GM12878 (cell line): ENCODE measurements around the gene MCTP2. TPM values are rescaled to one million over a fixed set of nuclear protein-coding genes. Genes with fewer than 3 reads are reported as not detected.

Experiments used
- ATAC-seq: fragments of 200-7000 bp; cut with Tn5 transposase; 3 replicates; pipeline ENCODE4 v1.9.1; 2020; ENCODE audit warnings: mild to moderate bottlenecking, moderate library complexity
- BruUV-seq: library from RNA; stranded (reverse); fragments of 400-500 nt; replicated peaks from 2 replicates; lab custom pipeline; 2021; lab: Mats Ljungman, UMichigan
- CTCF ChIA-PET: fragments of 300-600 bp; sonication (Branson Sonifier 250); formaldehyde crosslinking; extraction: SDS; loops from one replicate; lab custom pipeline; 2021; ENCODE audit warnings: inconsistent platforms; lab: Yijun Ruan, JAX
- POLR2A ChIA-PET: fragments of 350-600 bp; formaldehyde crosslinking; extraction: SDS; loops from one replicate; lab custom pipeline; 2021; ENCODE audit warnings: inconsistent platforms; lab: Charles Lee
- RAD21 ChIA-PET: fragments of 300-600 bp; sonication (Branson Sonifier 250); formaldehyde crosslinking; loops from one replicate; lab custom pipeline; 2023; ENCODE audit warnings: antibody characterized with exemption; ENCODE audit not compliant: unreplicated experiment; lab: Charles Lee
- SMC1A ChIA-PET: fragments of 300-600 bp; sonication (Branson Sonifier 250); formaldehyde crosslinking; loops from one replicate; lab custom pipeline; 2023; ENCODE audit not compliant: unreplicated experiment, uncharacterized antibody; lab: Charles Lee
- DNase-seq: peaks from one replicate; pipeline ENCODE4 v3.0.0-alpha.2; 2011; ENCODE audit warnings: low read depth, low spot score
- FAIRE-seq: peaks from 3 replicates; lab custom pipeline; 2011; peaks lifted over from hg19 to GRCh38; lab: Jason Lieb, UNC
- H2AFZ ChIP-seq: 2 replicates; pipeline ENCODE4 v1.6.0; 2011; ENCODE audit warnings: low read depth, low read length, control low read depth; ENCODE audit not compliant: control insufficient read depth
- H3K27ac ChIP-seq: 2 replicates; pipeline ENCODE4 v1.5.1; 2011; ENCODE audit warnings: control low read depth; ENCODE audit not compliant: control insufficient read depth, insufficient read depth
- H3K27me3 ChIP-seq, 2 experiments: replicated peaks in 1 of 2; 2 replicates each; pipeline versions ENCODE4 v1.6.0 to v1.6.1; 2011; ENCODE audit warnings: low read length in 1 of 2; ENCODE audit not compliant: control insufficient read depth in 2 of 2, insufficient read depth in 2 of 2
- H3K36me3 ChIP-seq, 2 experiments: 2 replicates each; pipeline ENCODE4 v1.5.1; 2011; ENCODE audit warnings: low read length in 1 of 2; ENCODE audit not compliant: control insufficient read depth in 2 of 2, insufficient read depth in 2 of 2
- H3K4me1 ChIP-seq: 2 replicates; pipeline ENCODE4 v1.6.1; 2011; ENCODE audit warnings: mild to moderate bottlenecking, low read length, moderate library complexity, mixed read lengths; ENCODE audit not compliant: control insufficient read depth, insufficient read depth
- H3K4me2 ChIP-seq: 2 replicates; pipeline ENCODE4 v1.6.0; 2011; ENCODE audit warnings: control low read depth; ENCODE audit not compliant: control insufficient read depth, insufficient read depth
- H3K4me3 ChIP-seq: fragments of 200-600 bp; sonication (generic); 2 replicates; pipeline ENCODE4 v1.5.1; 2016
- H3K79me2 ChIP-seq: 2 replicates; pipeline ENCODE4 v1.6.0; 2011; ENCODE audit warnings: low read length; ENCODE audit not compliant: control insufficient read depth, insufficient read depth
- H3K9ac ChIP-seq: 2 replicates; pipeline ENCODE4 v1.8.0; 2011; ENCODE audit warnings: low read length, control low read depth, mixed read lengths; ENCODE audit not compliant: control insufficient read depth, insufficient read depth
- H3K9me3 ChIP-seq: replicated peaks from 3 replicates; pipeline ENCODE4 v1.5.1; 2011; ENCODE audit warnings: mild to moderate bottlenecking, low read length; ENCODE audit not compliant: control insufficient read depth, insufficient read depth
- H4K20me1 ChIP-seq: 2 replicates; pipeline ENCODE4 v1.6.0; 2011; ENCODE audit not compliant: control insufficient read depth, insufficient read depth
- ASH2L ChIP-seq: fragments of 300-600, 200-600 bp; sonication (generic); IDR thresholded peaks from 2 replicates; pipeline ENCODE4 v1.6.1; 2017; ENCODE audit warnings: low read depth, mild to moderate bottlenecking, borderline replicate concordance
- CHD4 ChIP-seq: fragments of 200-600 bp; sonication (generic); IDR thresholded peaks from 2 replicates; pipeline ENCODE4 v1.6.1; 2016; ENCODE audit warnings: mild to moderate bottlenecking
- EED ChIP-seq: sonication (generic); IDR thresholded peaks from 2 replicates; pipeline ENCODE4 v1.6.1; 2016; ENCODE audit warnings: antibody characterized with exemption, low read depth
- KDM1A ChIP-seq: fragments of 200-600 bp; sonication (generic); IDR thresholded peaks from 2 replicates; pipeline ENCODE4 v1.6.1; 2016; ENCODE audit warnings: borderline replicate concordance
- MTA2 ChIP-seq: fragments of 450-650 bp; IDR thresholded peaks from 2 replicates; pipeline ENCODE4 v1.6.1; 2016; ENCODE audit warnings: low read depth, mild to moderate bottlenecking, moderate library complexity
- MTA3 ChIP-seq: IDR thresholded peaks from 2 replicates; pipeline ENCODE4 v1.6.1; 2012; ENCODE audit warnings: low read length, inconsistent platforms, borderline replicate concordance
- MYB ChIP-seq: fragments of 150-350 bp; IDR thresholded peaks from 2 replicates; pipeline ENCODE4 v1.6.1; 2014; ENCODE audit warnings: mild to moderate bottlenecking, low read depth, low read length, borderline replicate concordance
- PAX8 ChIP-seq: fragments of 450-650 bp; IDR thresholded peaks from 2 replicates; pipeline ENCODE4 v1.6.1; 2017; ENCODE audit warnings: mild to moderate bottlenecking, moderate library complexity
- POLR2AphosphoS2 ChIP-seq: IDR thresholded peaks from 2 replicates; pipeline ENCODE4 v1.6.1; 2011; ENCODE audit warnings: low read depth, mild to moderate bottlenecking, low read length, improper control_type of control experiment, moderate library complexity
- POLR2AphosphoS5 ChIP-seq: IDR thresholded peaks from 2 replicates; pipeline ENCODE4 v1.6.1; 2011; ENCODE audit warnings: mild to moderate bottlenecking, low read length, inconsistent platforms
- SRF ChIP-seq, 2 experiments: IDR thresholded peaks; 2 replicates each; pipeline ENCODE4 v1.6.1; 2011; ENCODE audit warnings: low read depth in 2 of 2, low read length in 2 of 2, mild to moderate bottlenecking in 1 of 2, moderate library complexity in 1 of 2
- STAT3 ChIP-seq: IDR thresholded peaks from 2 replicates; pipeline ENCODE4 v1.6.1; 2011; ENCODE audit warnings: low read depth, low read length, improper control_type of control experiment
- SUPT20H ChIP-seq: IDR thresholded peaks from 2 replicates; pipeline ENCODE4 v1.6.1; 2011; ENCODE audit warnings: low read depth, mild to moderate bottlenecking, low read length, moderate library complexity, borderline replicate concordance; ENCODE audit not compliant: control insufficient read depth
- TAF1 ChIP-seq: IDR thresholded peaks from 2 replicates; pipeline ENCODE4 v1.6.1; 2011; ENCODE audit warnings: mild to moderate bottlenecking, low read depth, low read length, borderline replicate concordance
- TBL1XR1 ChIP-seq: IDR thresholded peaks from 2 replicates; pipeline ENCODE4 v1.6.1; 2012; ENCODE audit warnings: low read depth, low read length, improper control_type of control experiment
- WGBS: methylation state at CpG from one replicate; pipeline ENCODE4 v1.1.6; 2016; ENCODE audit warnings: low lambda C conversion rate; ENCODE audit not compliant: insufficient replicate concordance, insufficient coverage; ENCODE audit errors: missing lambda C conversion rate; 5-methylcytosine and 5-hydroxymethylcytosine counted together
- in situ Hi-C: fragments of 300-500 bp; cut with MboI; formaldehyde crosslinking; loops from 9 replicates; pipeline ENCODE4 v1.14.3; 2018; ENCODE audit warnings: mixed read lengths
- intact Hi-C: fragments of 100-400 bp; cut with micrococcal nuclease; formaldehyde crosslinking; loops from one replicate; pipeline ENCODE4 v1.14.2; 2022; ENCODE audit not compliant: unreplicated experiment
- polyA plus RNA-seq, 11 experiments: library from polyadenylated mRNA; depleted of rRNA in 4 of 11; unstranded in 6 of 11; stranded (reverse) in 5 of 11; fragments of >200 nt; fragmentation: Nextera tagmentation in 4 of 11; fragmentation: Illumina TruSeq in 1 of 11; extraction: Ambion mirVana in 4 of 11; extraction: Trizol in 1 of 11; gene quantifications; 1 replicate in 1 of 11; 2 replicates in 10 of 11; pipeline versions ENCODE4 v1.2.1 to v1.2.3, GENCODE V29; 2011 to 2016; ENCODE audit warnings: inconsistent platforms in 2 of 11, missing spikeins in 2 of 11, low read depth in 1 of 11
- total RNA-seq, 4 experiments: library from RNA; depleted of rRNA in 3 of 4; stranded (reverse); fragments of >200 nt in 3 of 4; fragmentation: Illumina TruSeq in 1 of 4; extraction: Trizol in 1 of 4; gene quantifications; 2 replicates each; pipeline versions ENCODE4 v1.2.1 to v1.2.3, GENCODE V29; 2013 to 2021
- TF ChIP-seq, protein P1 (sequence below): IDR thresholded peaks from 2 replicates; pipeline ENCODE4 v1.6.1; 2012; ENCODE audit warnings: low read depth, low read length, improper control_type of control experiment
- TF ChIP-seq, protein P2 (sequence below): fragments of 450-650 bp; IDR thresholded peaks from 2 replicates; pipeline ENCODE4 v1.6.1; 2017; ENCODE audit warnings: mild to moderate bottlenecking

Gene MCTP2
- total and polyA plus RNA-seq, 10 of the 15 experiments (the other 5 are each of a cell fraction or from before 2014, with no cell fraction given), result 0.24 to 48.5 (median 0.88) TPM

DNA sequence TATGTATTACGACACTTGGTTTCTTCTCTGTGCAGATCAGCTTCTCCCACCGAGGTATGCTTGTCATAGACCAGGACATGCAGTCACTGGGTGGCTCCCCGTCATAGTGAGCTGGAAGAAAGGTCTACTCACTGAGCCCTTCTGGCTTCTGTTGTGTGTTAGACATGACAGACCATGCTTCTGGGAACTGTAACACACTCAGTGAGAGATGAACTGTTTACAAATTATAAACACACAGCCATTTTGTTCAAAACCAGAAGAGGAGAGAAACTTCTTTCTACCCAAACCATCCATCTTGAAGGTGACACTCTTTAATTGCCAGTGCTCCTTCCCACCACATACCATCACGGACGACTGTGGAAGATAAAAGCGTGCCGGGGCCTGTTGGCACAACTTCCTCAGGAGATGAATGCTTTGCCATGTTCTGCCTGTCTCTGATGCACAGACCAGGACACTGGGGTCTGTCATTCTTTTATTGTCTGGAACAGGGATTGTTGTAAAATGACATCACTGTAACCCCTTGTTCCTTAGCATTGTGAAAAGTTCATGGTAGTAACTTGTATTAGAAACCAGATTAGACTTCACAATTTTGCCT is 214.3 kb downstream of the MCTP2 start:
- Histone ChIP-seq H3K27me3 (no peaks in the 10 kb centered on the region), H3K4me3 (no peak overlapping the region), H2AFZ (no peak overlapping the region), H3K9ac (no peak overlapping the region), H3K9me3 (no peaks in the 10 kb centered on the region), H3K79me2 (no peaks in the 10 kb centered on the region), H3K4me2 (no peak overlapping the region), H3K4me1 (no peaks in the 10 kb centered on the region), H3K36me3 (no peaks in the 10 kb centered on the region), H4K20me1 (no peaks in the 10 kb centered on the region), H3K27ac (no peak overlapping the region)
- ATAC-seq, result no peak
- intact Hi-C loops (no loop called here), in situ Hi-C loops (no loop called here)
- POLR2A ChIA-PET, result no interaction called here
- TF ChIP-seq TAF1, result no peak
- no peak for TF ChIP-seq MTA3
- TF ChIP-seq, protein P1, sequence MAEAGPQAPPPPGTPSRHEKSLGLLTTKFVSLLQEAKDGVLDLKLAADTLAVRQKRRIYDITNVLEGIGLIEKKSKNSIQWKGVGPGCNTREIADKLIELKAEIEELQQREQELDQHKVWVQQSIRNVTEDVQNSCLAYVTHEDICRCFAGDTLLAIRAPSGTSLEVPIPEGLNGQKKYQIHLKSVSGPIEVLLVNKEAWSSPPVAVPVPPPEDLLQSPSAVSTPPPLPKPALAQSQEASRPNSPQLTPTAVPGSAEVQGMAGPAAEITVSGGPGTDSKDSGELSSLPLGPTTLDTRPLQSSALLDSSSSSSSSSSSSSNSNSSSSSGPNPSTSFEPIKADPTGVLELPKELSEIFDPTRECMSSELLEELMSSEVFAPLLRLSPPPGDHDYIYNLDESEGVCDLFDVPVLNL, result no peak
- no peak for TF ChIP-seq CHD4
- TF ChIP-seq PAX8, result no peak
- RAD21 ChIA-PET, result no interaction called here
- BruUV-seq, result no TSS peak
- no peak for DNase-seq
- CTCF ChIA-PET, result no interaction called here
- FAIRE-seq, result no peak
- 36% methylated on average over 7 of the region's 7 CpGs for WGBS
- SMC1A ChIA-PET, result no interaction called here

DNA sequence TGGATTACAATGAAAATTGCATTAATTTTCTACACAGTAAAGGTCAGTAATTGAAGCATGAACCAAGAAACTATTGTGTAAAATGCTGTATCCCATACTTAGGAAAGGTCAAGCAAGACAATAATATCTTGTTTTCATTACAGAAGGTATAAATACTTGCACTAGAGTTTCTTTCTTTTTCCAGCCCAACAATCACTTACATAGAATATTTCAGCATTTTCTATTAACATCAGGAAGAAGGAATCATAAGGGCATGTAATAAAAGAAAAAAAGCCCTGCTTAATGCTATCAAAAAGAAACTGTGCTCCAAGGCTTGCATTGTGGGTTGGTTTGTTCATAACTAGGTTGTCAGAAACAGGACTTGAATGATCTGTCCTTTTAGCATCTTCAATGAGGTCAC is 215.1 kb downstream of the MCTP2 start:
- Histone ChIP-seq H3K36me3 (no peaks in the 10 kb centered on the region), H4K20me1 (no peaks in the 10 kb centered on the region), H3K4me1 (no peaks in the 10 kb centered on the region), H3K4me3 (no peak overlapping the region), H3K9me3 (no peaks in the 10 kb centered on the region), H3K9ac (no peak overlapping the region), H3K4me2 (no peak overlapping the region), H2AFZ (no peak overlapping the region), H3K27ac (no peak overlapping the region), H3K27me3 (no peaks in the 10 kb centered on the region), H3K79me2 (no peaks in the 10 kb centered on the region)
- BruUV-seq, result no TSS peak
- POLR2A ChIA-PET, result no interaction called here
- RAD21 ChIA-PET, result no interaction called here
- SMC1A ChIA-PET, result no interaction called here
- no peak for FAIRE-seq
- CTCF ChIA-PET, result no interaction called here
- ATAC-seq, result no peak
- no peak for DNase-seq
- in situ Hi-C loops (no loop called here), intact Hi-C loops (no loop called here)
- TF ChIP-seq TBL1XR1 (no peak), POLR2AphosphoS2 (no peak), ASH2L (no peak), KDM1A (no peak), EED (no peak), MTA2 (no peak), MYB (no peak), CHD4 (no peak), SRF (IDR thresholded peaks at IDR 0.05; ENCODE audit: low read depth in 2 of 2, low read length in 2 of 2) (no peak), STAT3 (no peak), SUPT20H (no peak), POLR2AphosphoS5 (no peak)
- TF ChIP-seq, protein P2, sequence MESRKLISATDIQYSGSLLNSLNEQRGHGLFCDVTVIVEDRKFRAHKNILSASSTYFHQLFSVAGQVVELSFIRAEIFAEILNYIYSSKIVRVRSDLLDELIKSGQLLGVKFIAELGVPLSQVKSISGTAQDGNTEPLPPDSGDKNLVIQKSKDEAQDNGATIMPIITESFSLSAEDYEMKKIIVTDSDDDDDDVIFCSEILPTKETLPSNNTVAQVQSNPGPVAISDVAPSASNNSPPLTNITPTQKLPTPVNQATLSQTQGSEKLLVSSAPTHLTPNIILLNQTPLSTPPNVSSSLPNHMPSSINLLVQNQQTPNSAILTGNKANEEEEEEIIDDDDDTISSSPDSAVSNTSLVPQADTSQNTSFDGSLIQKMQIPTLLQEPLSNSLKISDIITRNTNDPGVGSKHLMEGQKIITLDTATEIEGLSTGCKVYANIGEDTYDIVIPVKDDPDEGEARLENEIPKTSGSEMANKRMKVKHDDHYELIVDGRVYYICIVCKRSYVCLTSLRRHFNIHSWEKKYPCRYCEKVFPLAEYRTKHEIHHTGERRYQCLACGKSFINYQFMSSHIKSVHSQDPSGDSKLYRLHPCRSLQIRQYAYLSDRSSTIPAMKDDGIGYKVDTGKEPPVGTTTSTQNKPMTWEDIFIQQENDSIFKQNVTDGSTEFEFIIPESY, result no peak
